ENCODE data around the gene MYL4.
A peak's percentile ranks its signal among the peaks of the same experiment; 100 is the strongest.

Gene MYL4

DNA sequence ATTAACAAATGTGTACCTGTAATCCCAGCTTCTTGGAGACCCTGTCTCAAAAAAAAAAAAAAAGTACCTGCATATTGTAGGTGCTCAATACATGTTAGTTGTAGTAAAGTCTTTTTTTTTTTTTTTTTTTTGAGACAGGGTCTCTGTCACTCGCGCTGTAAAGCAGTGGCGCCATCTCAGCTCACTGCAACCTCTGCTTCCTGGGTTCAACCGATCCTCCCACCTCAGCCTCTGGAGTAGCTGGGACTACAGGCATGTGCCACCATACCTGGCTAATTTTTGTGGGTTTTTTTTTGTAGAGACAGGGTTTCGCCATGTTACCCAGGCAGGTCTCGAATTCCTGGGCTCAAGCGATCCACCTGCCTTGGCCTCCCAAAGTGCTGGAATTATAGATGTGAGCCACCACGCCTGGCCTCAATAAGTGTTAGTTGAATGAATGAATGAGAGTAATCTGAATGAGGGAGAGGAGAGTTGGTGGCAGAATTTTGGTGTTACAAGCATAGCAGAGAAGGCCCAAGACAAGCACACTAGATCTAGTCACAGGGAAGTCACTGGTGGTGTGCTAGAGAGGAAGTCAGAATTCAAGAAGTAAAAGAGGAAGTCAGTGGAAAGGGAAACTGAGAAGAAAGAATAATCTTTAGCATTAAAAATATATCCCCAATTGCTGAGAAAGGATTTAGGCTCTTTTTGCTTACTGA, 9.4 kb upstream of the MYL4 start:
- no peak overlapping the region for H3K4me3 ChIP-seq
- intact Hi-C loops (cut with DNase I; ENCODE audit: low total_unique reads) = no loop called here
- TF ChIP-seq, protein P1, sequence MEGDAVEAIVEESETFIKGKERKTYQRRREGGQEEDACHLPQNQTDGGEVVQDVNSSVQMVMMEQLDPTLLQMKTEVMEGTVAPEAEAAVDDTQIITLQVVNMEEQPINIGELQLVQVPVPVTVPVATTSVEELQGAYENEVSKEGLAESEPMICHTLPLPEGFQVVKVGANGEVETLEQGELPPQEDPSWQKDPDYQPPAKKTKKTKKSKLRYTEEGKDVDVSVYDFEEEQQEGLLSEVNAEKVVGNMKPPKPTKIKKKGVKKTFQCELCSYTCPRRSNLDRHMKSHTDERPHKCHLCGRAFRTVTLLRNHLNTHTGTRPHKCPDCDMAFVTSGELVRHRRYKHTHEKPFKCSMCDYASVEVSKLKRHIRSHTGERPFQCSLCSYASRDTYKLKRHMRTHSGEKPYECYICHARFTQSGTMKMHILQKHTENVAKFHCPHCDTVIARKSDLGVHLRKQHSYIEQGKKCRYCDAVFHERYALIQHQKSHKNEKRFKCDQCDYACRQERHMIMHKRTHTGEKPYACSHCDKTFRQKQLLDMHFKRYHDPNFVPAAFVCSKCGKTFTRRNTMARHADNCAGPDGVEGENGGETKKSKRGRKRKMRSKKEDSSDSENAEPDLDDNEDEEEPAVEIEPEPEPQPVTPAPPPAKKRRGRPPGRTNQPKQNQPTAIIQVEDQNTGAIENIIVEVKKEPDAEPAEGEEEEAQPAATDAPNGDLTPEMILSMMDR (IDR thresholded peaks at IDR 0.05) = no peak
- DNase-seq = no peak
- H3K27ac ChIP-seq = no peak overlapping the region
- no peaks in the 10 kb centered on the region for H3K36me3 ChIP-seq
- H3K27me3 ChIP-seq = no peaks in the 10 kb centered on the region
- no peaks in the 10 kb centered on the region for H3K9me3 ChIP-seq
- peaks cover 0 to 14% (median 11%) of the 10 kb centered on the region in 4 donors for H3K4me1 ChIP-seq

DNA sequence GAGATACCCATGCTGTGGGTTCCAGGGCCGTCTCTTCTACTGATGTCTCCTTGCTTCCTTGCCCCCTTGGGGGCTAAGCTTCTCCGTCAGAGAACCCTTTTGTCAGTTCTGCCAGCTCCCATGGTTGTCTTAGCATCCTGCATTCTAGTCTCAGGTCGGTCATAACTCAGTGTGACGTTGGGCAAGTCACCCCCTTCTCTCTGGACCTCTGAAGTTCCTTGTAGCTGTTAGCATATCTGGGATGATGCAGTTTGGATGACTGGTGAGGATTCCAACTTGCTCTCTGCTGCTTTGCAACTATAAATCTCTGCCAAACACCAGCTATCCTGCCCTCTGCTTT, 8.9 kb upstream of the MYL4 start:
- TF ChIP-seq, protein P1 (IDR thresholded peaks at IDR 0.05) = no peak
- Histone ChIP-seq H3K9me3 (no peaks in the 10 kb centered on the region), H3K27me3 (no peaks in the 10 kb centered on the region), H3K4me3 (no peak overlapping the region), H3K27ac (no peak overlapping the region), H3K36me3 (no peaks in the 10 kb centered on the region), H3K4me1 (peaks cover 0 to 18% (median 17%) of the 10 kb centered on the region in 4 donors)
- intact Hi-C loops (cut with DNase I; ENCODE audit: low total_unique reads) = no loop called here
- no peak for DNase-seq

DNA sequence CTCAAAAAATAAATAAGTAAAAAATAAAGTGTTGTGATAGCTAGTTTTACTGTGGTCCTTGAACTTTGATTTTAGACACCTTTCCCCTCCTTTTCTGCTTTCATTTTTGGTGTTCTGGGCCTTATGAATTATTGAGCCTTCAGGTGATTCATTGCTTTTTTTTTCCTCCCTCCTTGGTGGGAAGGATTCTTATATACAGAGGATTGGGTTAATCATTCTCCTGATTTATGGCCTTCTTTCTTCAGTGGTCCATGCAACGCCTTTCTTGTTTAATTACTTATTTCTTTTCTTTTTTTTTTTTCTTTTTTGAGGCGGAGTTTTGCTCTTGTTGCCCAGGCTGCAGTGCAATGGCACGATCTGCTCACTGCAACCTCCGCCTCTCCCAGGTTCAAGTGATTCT, 8.0 kb upstream of the MYL4 start:
- no peak for DNase-seq
- Histone ChIP-seq H3K27ac (no peak overlapping the region), H3K36me3 (no peaks in the 10 kb centered on the region), H3K4me1 (peaks cover 0 to 27% (median 25%) of the 10 kb centered on the region in 4 donors), H3K4me3 (no peak overlapping the region), H3K27me3 (no peaks in the 10 kb centered on the region), H3K9me3 (no peaks in the 10 kb centered on the region)
- intact Hi-C loops (cut with DNase I; ENCODE audit: low total_unique reads) = no loop called here
- TF ChIP-seq, protein P1 (IDR thresholded peaks at IDR 0.05) = no peak

DNA sequence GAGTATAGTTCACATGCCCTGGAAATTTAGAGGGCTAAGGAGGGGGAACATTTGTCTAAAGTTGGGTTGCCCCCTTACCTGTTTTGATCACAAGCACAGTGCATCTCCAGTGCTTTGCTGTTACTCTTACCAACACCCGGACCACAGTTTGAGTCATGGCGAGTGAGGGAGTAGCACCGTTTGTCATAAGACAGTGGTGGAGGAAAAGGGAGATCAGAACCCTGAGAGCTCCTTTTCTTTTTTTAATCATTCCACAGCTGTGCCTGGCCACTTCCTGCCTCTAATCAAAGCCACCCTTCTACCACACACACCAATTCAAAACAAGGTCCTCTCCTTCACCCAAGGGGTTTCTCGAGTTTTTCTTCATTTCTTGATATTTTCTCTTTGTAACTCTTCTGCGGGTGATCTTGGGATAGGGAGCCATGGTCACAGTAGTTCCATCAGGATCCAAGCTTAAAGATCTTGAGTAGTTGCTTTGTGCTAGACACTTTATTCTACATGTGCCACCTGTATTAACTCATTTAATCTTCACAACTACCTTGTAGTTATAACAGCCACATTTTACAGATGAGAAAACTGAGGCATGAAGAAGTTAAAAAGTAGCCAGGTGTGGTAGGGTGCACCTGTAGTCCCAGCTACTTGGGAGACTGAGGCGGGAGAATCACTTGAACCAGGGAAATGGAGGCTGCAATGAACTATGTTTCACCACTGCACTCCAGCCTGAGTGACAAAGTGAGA, 5.0 kb upstream of the MYL4 start:
- intact Hi-C loops (cut with DNase I; ENCODE audit: low total_unique reads) = no loop called here
- Histone ChIP-seq H3K4me3 (no peak overlapping the region), H3K9me3 (no peaks in the 10 kb centered on the region), H3K4me1 (peaks cover 0 to 28% (median 25%) of the 10 kb centered on the region in 4 donors), H3K27me3 (no peaks in the 10 kb centered on the region), H3K36me3 (no peaks in the 10 kb centered on the region), H3K27ac (peak overlapping the region; percentile 75 to 76)
- no peak for DNase-seq
- TF ChIP-seq, protein P1 (IDR thresholded peaks at IDR 0.05) = no peak

DNA sequence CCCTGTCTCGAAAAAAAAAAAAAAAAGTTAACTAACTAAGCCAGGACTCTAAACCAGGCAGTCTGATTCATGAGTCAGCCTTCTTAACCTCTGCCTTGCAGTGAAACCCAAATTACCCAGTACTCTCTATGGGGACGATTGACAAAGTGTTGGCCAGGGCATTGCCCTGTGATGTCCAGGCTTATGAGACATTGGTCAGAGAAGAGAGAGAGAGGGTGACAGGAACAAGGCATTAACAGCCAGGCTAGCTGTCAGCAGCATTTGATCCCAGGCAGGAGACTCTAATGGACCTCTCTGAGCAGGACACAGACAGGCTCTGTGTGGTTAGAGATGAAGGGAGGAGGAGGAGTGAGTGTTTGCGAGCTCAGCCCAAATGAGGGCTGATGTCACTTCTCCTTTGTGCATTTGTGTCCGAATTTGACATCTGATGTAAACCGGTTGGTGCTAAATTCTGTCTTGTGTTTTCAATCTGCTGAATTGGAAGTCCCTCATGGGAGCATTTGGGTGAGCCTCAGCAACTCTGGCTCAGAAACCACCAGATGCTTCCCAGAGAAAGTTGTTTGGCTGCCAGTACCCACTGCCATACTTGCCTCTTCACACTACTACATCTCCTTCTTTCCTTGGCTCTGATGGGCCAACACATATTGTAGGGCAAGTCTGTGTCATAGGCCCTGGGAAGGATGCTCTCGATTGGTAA, 4.3 kb upstream of the MYL4 start:
- Histone ChIP-seq H3K4me1 (peaks cover 0 to 29% (median 27%) of the 10 kb centered on the region in 4 donors), H3K4me3 (no peak overlapping the region), H3K27ac (peak overlapping the region; percentile 75 to 76), H3K36me3 (no peaks in the 10 kb centered on the region), H3K9me3 (no peaks in the 10 kb centered on the region), H3K27me3 (no peaks in the 10 kb centered on the region)
- TF ChIP-seq, protein P1 (IDR thresholded peaks at IDR 0.05) = no peak
- intact Hi-C loops (cut with DNase I; ENCODE audit: low total_unique reads) = no loop called here
- DNase-seq = peak in 1 of 2 donors; percentile 38

All from tibial artery (tissue), 4 donors.